HG02943 (cell line): ENCODE results near the gene YIF1B.
"Not testable (repeated sequence)": the region's sequence is repeated elsewhere in the genome, so short reads cannot be mapped to it uniquely, and the experiment has no call there.

ENCODE experiments used
- ATAC-seq: cut with Tn5 transposase; IDR thresholded peaks from one replicate; pipeline ENCODE4 v1.9.1; 2021; ENCODE audit warnings: mild to moderate bottlenecking, low read depth, moderate library complexity; ENCODE audit not compliant: unreplicated experiment

Gene YIF1B

DNA sequence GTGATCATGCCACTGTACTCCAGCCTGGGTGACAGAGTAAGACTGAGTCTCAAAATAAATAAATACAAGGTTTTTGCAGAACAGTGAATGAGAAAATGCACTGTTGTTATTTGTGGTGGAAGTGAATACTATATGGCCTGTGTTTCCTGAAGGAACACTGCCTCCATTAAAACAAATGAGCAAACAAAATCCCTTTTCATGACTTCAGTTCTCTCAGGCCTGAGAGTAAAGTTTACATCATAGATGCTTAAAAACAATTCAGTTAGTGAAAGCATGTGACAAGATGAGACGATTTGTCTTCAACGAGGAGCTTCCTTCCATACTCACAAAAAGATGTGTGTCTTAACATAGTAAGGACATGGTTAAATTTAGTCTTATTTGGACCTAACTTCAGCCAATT, 37.0 kb downstream of the YIF1B start:
- ATAC-seq: no peak

DNA sequence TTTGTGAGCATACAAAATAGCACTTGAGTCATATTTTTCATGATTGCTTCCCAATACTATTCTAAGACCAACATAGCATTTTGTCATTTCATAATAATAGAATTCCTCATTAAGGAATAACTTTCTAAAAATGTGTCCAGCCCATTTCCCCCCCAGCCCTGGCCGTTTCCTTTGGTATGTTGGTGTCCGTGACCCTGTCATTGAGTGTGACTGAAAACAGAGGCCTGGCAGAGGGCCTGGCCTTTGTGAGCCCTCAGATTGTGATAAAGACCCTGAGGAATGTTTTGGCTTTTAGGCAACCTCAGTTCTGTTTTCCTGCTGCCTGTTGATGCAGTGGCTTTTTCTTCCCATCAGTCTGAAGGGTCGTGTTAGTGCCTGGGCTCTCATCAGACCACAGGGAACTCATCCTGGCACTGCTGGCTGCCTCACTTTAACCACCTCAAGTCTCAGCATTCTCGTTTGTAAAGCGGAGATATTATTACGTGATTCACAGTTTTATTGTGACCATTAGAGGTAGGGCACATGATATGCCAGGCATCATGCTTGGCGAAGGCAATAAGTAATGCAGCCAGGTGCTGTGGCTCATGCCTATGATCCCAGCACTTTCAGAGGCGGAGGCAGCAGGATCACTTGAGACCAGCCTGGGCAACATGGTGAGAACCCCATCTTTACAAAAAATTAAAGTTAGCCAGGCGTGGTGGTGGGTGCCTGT, 37.6 kb downstream of the YIF1B start:
- ATAC-seq: no peak

DNA sequence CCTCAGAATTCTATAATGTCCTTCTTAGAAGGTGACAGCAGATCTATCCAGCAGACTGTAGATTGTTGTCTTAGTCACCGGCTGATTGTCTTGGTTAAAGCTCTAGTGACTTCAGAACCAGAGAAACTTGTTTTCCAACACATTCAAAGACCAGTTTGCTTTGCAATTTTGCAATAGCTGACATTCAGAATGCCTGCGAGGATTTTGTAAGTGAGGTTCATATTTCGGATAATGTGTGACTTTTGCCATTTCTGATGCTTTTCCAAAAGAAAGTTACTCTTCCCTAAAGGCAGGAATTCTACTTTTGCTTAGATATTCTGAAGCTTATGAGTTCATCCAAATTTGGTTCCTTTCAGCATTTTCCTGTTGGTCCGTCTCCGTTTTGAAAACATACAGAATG, 38.2 kb downstream of the YIF1B start:
- no peak for ATAC-seq

DNA sequence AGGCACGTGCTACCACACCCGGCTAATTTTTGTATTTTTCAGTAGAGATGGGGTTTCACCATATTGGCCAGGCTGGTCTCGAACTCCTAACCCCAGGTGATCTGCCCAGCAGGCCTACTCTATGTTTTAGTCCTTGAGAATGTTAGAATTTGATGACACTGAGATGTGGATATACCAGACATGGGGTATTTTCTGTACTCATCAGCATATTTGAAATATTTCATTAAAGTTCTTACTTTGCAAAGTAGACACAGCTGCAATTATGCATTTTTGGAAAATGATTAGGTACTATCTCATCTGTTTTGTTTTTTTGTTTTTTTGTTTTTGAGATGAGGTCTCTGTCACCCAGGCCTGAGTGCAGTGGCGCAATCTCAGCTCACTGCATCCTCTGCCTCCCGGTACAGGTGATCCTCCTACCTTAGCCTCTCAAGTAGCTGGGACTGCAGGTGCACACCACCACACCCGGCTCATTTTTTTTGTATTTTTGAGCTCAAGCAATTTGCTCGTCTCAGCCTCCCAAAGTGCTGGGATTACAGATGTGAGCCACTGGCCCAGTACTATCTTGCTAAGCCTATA, 38.7 kb downstream of the YIF1B start:
- ATAC-seq: no peak

DNA sequence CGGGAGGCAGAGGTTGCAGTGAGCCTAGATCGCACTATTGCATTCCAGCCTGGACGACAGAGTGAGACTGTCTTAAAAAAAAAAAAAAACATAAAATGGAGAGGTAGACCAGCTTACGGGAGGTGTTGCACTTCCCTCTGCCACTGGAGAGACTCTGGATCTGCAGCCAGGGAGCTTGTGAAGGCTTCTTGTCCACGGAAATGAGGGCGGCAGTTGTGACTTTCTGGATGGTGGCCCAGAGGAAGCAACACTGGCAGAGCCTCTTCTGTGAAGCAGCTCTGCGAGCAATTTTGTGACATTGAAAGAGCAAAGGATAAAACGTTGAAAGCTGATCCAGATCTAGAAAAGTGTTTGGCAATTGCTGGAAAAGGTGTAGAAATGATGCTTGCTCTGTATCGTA, 41.0 kb downstream of the YIF1B start:
- ATAC-seq: no peak

DNA sequence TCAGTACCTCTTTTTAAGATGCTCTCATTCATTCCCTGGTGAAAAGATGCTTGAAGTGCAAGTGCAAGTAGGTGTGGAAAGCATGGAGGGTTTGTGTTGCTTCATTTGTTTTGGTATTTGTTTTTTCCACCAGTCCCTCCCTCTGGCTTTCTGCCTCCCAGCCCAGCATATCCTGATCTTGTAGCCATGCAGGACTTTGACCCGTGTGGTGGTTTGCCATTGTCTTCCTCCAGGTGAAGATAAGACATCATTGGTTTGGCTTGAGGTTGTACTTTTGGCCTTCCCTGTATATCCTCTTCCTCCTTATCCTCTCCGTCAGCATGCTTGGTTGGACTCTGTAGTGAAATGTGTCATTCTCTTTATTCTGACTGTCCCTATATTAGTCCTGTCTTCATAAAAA, 42.2 kb downstream of the YIF1B start:
- no peak for ATAC-seq

GRCh38 chr19:38270587-38271167, 45.1 kb downstream of the YIF1B start:
- no peak for ATAC-seq

DNA sequence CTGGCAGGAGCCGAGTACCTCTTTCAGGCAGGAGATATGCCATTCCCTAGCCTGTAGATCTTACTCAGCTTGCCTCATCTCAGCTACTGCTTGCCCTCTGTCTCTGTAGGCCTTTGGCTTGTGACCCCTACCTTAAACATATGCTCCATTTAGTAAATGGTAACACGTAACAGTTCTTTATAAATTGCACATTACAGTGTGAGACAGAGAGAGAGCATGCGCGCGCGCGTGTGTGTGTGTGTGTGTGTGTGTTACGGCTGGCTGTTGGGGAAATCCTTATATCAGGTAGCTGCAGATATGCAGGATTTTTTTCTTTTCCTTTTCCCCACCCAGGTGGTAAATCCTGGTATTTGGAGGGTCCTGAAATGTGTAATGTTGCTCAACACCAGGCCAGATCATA, 47.2 kb downstream of the YIF1B start:
- no peak for ATAC-seq

DNA sequence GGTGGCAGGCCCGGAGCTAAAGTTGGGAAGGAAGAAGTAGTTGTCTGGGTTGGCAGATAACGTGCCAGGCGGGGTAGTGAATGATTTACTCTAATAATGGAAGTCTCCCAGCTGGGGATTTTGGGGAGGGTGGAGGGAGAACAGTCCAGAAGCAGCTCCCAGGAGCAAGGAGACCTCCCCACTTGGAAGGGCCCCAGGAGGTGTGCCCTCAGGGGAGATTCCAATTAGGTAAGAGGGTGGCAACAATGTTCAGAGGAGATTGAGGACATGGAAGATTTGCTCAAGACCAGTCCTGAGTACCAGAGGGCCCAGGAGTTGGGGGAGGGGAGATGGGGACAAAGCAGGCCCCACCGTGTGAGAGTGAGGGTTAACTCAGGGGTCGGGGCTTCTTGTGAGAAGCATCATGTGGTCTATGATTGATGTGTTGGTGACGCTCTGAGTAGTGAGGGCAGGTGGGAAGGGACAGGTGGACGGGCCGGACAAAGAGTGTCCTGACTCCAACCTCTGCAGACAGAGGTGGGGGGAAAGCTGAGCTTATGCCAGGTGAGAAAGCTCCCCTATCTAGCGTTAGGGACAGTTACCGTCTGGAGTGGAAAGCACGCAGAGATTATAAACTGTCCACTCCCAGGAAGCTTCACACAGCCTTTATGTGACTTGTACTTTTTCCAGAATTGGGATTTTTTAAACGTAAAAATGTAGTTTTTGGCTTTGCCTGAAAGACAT, 47.8 kb downstream of the YIF1B start:
- ATAC-seq: no peak

DNA sequence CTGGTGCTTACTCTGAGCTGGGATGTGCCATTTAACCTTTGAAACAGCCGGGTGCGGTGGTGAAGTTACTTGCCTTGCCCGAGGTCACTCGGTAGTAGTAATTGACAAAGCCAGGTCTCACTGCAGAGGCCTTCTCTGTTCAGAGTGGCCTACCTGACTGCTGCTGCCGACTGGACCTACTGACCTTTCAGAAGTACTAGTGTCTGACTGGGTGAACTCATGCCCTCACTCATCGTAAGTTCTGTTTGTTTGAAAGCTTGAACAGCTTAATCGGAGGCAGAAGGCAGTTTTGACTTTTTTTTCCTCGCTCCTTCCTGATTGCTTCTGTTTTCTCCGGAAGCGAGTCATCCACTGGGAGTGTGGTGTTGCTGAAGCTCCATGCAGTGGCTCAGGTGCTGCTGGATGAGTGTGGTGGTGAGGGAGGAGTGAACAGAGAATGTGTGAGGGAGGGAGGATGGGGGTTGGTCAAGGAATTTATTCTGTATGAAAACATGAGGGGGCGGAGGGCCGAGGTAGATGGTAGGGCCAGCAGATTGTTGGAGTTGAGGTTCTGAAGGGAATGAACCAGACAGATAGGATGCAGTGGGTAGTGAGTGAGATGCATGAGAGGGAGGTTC, 48.7 kb downstream of the YIF1B start:
- ATAC-seq: no peak

DNA sequence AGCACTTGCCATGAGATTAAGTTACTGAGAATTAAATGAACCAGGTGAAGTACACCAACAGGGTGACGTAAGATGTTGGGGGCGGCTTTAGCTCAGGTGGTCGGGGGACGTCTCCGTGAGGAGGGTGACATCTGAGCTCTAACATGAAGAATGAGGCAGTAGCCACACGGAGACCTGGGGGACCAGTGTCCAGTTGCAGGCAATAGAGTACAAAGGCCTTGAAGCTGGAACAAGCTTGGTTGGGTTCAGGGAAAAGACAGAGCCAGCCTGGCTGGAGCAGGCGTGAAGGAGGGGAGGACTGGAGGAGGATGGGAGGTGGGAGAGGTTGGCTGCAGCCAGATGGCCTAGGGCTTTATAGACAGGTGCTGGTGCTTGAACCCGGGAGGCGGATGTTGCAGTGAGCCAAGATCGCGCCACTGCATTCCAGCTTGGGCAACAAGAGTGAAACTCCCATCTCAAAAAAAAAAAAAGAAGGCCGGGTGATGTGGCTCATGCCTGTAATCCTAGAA, 49.8 kb downstream of the YIF1B start:
- no peak for ATAC-seq

- no peak for ATAC-seq
Observed at GRCh38 chr19:38265213-38265861, 50.4 kb downstream of the YIF1B start.

- no peak for ATAC-seq
Observed at GRCh38 chr19:38264486-38265212, 51.1 kb downstream of the YIF1B start, which contains the start of gene SPINT2. Gene SPINT2, plus strand, starts transcription at chr19:38264573. Its CDS starts 320 bp downstream, at chr19:38264893.

GRCh38 chr19:38263689-38264485, 51.9 kb downstream of the YIF1B start:
- ATAC-seq: no peak

DNA sequence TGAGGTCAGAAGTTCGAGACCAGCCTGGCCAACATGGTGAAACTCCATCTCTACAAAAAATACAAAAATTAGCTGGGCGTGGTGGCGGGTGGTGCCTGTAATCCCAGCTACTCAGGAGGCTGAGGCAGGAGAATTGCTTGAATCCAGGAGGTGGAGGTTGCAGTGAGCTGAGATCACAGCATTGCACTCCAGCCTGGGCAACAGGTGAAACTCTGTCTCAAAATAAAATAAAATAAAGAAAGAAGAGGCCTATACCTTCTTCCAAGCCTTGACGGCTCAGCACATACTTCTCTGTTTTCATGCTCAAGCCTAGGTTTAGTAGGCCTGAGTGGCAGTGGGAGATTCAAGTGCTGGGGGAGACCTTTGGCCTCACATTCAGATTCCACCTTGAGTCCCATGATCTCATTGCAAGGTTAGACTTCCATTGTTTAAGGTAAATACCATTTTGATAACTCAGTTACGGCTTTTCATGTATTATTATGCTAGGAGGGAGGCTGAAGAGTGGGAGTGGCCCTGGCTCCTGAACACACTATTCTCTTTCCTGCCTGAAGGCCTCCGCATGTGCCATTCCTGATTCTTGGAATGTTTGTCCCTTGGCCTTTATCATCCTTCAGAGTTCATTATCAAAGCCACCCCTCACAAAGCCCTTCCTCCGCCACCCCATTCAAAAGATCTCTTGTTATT, 53.0 kb downstream of the YIF1B start:
- no peak for ATAC-seq

- ATAC-seq: not testable (repeated sequence)
Observed at GRCh38 chr19:38261942-38262341, 53.8 kb downstream of the YIF1B start.

- no peak for ATAC-seq
Observed at GRCh38 chr19:38255383-38256014, 60.2 kb downstream of the YIF1B start.

DNA sequence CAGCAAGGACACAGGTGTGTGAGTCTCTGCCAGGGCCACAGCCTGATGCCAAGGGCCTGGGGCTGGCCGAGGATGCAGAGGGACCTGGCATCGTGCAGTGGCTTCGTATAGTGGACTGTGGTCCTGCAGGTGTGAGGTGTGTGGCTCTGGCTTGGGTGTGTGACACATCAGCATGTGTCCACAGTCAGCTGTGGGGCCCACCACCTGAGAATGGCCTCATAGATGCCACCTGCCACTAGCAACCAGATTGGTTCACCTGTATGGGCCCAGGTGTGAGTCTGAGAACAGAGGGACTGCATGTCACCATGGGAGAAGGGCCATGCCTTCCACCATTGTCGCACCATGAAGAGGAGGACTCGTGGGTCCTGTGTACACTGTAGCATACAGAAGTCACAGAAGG, 62.0 kb downstream of the YIF1B start:
- ATAC-seq: no peak
